ENCODE data around the gene TMEM147.

TMEM147 gene

GRCh38 chr19:35543280-35544109, 1.9 kb upstream of the TMEM147 start:
- no peak for DNase-seq
- intact Hi-C loops (cut with DNase I), result no loop called here

DNA sequence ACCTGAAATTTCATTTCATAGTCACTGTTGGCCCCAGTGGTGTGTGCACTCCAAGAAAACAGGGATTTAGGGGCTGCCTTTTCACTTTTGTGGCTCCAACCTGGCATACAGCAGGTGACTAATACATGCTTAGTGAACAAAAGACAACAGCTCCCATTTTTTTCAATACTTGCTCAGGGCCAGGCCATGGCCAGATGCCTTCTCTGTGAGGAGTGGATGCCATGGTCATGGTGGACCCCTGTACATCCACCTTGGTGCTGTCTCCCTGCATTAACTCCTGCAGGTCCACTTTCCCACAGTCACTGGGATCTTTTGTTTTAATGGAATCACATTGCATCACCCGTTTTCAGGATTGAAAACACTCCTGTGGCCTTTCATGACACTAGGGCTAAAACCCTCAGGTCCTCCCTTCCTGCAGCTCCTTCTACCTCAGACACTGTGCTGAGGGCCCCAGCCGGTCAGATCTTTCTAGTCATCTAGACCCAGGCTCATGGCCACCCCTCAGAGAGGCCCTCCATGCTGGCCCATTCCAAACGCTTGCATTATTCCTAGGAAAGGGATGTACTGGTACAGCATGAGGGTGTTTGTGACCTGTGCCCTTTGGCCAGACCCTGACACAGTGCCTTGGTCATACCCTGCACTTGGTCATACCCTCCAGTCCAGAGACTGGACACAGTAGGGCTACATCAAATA, 1.2 kb upstream of the TMEM147 start:
- intact Hi-C loops (cut with DNase I), result no loop called here
- DNase-seq, result no peak

- DNase-seq, result peak in 3 of 10 donors; percentile 20 to 85 (median 25)
- intact Hi-C loops (cut with DNase I), result loop anchor here (1.0 to 5.0 kb wide), 2 partner anchors 81 to 171 kb away; partner anchors contain the start of gene RBM42
These were observed 492 bp downstream of the TMEM147 start for GRCh38 chr19:35545855-35546381.

- no peak for DNase-seq
- intact Hi-C loops (cut with DNase I), result loop anchor here (5.0 kb wide), 1 partner anchor 81 kb away; the partner anchor contains the start of gene RBM42
These were observed 1.1 kb downstream of the TMEM147 start for GRCh38 chr19:35546532-35546931.

- intact Hi-C loops (cut with DNase I), result loop anchor here (1.0 to 5.0 kb wide), 3 partner anchors 60 to 167 kb away; partner anchors contain the start of gene RBM42
- DNase-seq, result peak in 4 of 10 donors; percentile 31 to 46 (median 38)
These were observed 3.9 kb downstream of the TMEM147 start for GRCh38 chr19:35549174-35549788.

GRCh38 chr19:35549879-35550523, 4.6 kb downstream of the TMEM147 start:
- intact Hi-C loops (cut with DNase I), result loop anchor here (1.0 to 5.0 kb wide), 3 partner anchors 59 to 166 kb away; partner anchors contain the start of gene RBM42
- peak in 1 of 10 donors; percentile 44 for DNase-seq

GRCh38 chr19:35551091-35551810, 5.8 kb downstream of the TMEM147 start:
- DNase-seq, result peak in 3 of 10 donors; percentile 47 to 74 (median 59)
- intact Hi-C loops (cut with DNase I), result no loop called here

DNA sequence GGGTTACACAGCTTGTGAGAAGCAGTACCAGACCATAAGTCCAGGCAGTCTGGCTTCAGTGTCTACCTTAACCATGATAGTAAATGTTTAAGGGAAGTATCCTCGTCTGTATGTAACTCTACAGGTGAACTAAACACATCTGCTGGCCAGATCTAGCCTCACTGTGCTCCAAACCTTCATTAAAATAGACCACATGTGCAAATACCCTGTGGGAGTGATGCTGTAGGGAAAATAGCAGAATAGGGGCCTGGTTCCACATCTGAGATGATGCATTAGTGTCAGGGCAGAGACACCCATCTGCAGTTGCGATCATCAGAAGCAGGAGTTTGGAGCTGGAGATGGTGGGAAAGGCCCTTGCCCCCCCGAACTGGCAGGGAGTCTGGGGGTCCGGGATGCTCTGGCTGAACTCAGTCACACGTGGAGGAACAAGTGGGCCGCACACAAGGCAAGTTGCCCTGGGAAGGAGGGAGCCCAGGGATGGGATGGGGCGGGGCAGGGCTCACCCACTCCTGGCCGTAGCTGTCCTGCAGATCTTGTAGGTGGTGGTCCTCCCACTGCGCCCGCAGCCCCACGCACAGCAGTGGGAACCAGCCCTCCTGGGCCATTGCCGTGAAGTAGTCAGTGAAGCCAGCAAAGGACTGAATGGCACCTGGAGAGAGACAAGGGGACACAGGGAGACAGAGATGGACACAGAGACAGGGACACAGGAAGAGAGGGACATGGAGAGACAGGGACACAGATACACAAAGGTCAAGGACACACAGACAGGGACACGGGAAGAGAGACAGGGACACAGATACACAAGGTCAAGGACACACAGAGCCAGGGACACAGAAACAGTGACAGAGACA, 7.3 kb downstream of the TMEM147 start:
- peak in 3 of 10 donors; percentile 44 to 70 (median 57) for DNase-seq
- intact Hi-C loops (cut with DNase I), result no loop called here

DNA sequence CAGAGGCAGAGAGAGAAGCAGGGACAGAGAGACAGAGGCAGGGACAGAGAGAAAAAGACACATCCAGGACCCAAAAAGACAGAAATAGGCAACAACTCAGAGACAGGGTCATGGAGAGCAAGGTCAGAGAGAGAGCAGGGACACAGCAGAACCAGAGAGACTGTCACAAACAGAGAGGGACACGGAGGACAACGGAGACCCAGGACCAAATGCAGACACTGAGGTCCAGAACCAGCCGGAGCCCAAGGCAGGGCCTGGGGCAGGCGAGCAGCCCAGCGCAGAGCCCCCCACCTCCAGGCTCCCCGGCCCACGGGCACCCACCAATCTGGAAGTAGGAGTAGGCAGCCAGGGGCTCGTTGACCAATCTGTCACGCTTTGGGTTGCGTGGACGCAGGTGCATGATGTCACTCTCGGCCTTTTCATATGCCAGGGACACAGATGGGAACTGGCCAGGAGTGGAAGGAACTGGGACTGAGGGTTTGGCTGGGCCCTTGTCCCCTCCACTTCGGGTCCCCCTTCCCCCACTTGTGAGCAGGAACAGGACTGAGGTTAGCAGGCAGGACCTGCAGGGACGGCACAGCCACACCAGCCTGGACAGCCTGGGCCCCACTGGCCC, 8.1 kb downstream of the TMEM147 start:
- DNase-seq, result peak in 3 of 10 donors; percentile 46 to 76 (median 64)
- intact Hi-C loops (cut with DNase I), result no loop called here

- peak in 2 of 10 donors; percentile 15 to 36 for DNase-seq
- intact Hi-C loops (cut with DNase I), result no loop called here
These were observed 8.7 kb downstream of the TMEM147 start for GRCh38 chr19:35554076-35554475.

DNA sequence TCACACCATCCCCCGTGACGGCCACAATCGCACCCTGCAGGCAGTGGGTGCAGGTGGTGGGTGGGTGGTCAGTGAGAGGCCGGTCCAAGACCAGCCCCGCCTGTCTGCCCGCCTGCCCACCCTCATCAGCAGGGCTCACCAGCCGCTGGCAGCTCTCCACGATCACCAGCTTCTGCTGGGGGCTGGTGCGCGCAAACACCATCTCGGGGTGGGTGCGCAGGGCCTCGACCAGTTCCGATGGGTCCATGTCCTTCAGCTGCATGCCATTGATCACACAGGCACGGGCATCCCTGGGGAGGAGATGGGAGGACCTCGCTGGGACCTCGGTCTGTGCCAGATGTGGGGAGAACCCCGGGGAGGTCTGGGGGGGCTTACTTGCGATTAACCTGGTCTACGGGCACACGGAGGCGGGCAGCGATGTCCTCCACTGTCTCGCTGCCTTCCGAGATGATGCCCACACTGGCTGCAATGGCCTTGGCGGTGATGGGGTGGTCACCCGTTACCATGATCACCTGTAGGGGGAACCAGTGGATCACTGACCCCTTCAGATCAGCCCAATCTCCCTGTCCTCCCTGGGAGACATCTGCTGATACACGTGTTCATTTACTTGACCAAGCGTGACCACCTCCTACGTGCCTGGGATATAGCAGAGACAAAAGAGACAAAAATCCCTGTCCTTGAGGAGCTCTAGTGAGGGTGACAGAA, 10.0 kb downstream of the TMEM147 start:
- intact Hi-C loops (cut with DNase I), result no loop called here
- DNase-seq, result peak in 2 of 10 donors; percentile 62 to 70

DNA sequence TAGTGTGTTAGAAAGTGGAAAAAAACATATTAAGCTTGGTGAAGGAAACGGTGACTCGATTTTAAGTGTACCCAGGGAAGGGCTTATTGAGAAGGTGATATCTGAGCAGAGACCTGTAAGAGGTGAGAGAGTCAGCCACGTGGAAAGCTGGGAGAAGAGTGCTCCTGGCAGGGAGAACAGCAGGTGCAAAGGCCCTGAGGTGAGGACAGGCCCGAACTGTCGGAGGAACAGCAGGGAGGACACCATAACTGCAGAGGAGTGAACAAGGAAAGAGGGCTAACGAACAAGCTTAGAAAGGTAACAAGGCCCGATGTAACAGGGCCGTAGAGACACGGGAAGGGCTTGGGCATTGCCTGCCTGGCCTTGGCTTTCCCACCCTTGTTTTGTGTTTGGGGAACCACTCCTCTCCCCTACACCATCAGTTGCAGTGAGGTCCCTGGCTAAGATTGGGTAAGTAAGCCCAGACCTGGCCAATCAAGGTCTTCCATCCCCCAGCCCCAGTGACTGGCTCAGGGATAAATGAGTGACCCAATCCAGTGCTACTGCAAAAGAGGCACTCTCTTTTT, 10.7 kb downstream of the TMEM147 start:
- DNase-seq, result peak in 2 of 10 donors; percentile 32 to 55
- intact Hi-C loops (cut with DNase I), result no loop called here

DNA sequence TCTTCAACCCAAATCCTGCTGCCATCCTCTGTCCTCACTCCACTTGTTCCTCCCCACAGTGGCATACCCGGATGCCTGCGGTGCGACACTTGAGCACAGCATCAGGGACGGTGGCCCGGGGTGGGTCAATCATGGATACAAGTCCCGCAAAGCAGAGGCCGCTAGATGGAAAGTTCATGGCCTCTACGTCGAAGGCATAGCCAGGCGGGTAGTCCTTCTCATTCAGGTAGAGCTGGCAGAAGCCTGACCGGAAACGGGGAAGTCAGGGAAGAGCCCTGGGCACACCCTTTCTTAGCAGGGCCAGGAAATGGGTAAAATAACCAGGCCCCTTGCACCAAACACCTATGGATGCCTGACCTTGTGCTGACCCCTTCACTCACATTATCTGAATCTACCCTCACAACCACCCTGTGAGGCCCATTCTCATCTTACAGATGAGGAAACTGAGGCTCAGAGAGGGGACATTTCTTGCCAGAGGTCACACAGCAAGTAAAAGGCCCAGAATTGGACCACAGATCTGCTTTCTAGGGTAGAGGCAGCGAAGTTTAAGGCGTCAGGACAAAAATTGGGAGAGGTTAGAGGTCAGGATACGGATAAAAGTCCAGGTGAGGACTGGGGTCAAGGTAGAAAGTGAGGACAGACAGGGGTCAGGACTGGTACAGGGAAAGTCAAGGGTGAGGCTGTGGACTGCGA, 11.6 kb downstream of the TMEM147 start:
- intact Hi-C loops (cut with DNase I), result no loop called here

DNA sequence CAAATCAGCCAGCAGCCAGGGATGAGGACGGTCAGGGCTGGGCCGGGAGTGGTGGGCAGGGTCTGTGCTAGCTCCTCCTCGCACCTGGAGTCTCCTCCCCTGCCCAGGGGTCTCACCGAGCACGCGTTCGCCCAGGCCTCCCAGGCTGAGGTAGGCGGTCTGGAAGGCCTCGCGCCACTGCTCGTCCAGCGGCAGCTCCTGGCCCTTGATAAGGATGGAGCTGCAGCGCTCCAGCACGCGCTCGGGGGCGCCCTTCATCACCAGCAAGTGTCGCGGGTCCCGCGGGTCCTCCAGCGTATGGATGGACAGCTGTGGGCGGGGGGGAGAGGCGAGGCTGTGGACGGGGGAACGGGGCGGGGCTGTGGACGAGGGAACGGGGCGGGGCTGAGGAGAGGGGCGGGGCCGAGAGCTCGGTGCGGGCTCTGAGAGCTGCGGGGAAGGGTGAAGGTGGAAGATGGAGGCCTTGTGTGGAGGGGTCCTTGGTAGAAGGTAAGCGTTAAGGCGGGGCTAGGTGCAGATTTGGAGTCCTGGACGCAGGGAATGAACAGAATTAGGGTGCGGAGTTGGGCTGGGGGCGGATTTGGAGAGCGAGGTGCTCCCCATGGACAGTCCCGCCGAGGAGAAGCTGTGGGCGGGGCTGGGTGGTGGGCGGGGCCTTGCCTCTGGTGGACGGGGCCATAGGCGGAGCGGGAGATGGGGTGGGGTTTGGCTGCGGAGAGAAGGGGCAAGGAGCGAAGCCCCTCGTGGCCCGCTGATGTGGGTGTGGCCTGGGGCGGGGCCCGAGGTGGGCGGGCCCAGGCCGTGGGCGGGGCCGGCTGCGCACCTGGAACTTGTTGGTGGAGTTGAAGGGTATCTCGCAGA, 12.3 kb downstream of the TMEM147 start:
- intact Hi-C loops (cut with DNase I), result no loop called here
- DNase-seq, result peak in 7 of 10 donors; percentile 27 to 91 (median 43)

More for the DNA sequence above, 11.6 kb downstream of the TMEM147 start:
- peak in 2 of 10 donors; percentile 46 to 58 for DNase-seq

Measured in posterior cingulate gyrus (tissue), 11 donors.